ENCODE data around the gene FOXP4. TPM values are rescaled to one million over a fixed set of nuclear protein-coding genes. Genes with fewer than 3 reads are reported as not detected.

Gene FOXP4
- total RNA-seq, 1 donor from 2014 or later = 137 TPM

DNA sequence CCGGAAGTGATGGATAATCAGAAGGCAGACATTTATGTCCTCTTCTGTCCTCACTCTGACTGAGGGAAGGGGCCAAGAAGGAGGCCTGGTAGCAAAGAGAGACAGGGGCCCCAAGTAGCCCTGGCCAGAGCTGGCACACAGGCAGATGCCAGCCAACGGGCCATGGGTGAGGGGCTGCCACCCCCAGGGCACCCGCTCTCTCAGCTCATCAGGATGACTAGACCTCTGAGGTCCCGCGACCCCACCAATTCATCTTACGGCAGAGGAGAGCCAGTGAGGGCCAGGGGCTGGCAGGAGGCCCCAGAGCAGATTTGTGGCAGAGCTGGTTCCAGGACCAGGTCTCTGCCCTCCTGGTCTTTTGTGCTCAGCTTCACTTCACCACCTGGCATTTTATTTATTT lies 49.0 kb downstream of the FOXP4 start:
- Mint-ChIP-seq H3K9me3 (ENCODE audit: low read depth) (no peaks in the 10 kb centered on the region), H3K36me3 (ENCODE audit: insufficient read depth) (peaks cover 31% of the 10 kb centered on the region), H3K4me1 (ENCODE audit: low read depth) (peaks cover 5% of the 10 kb centered on the region), H3K27me3 (no peaks in the 10 kb centered on the region), H3K27ac (no peak overlapping the region), H3K4me3 (ENCODE audit: low read depth) (no peak overlapping the region)
- DNase-seq (ENCODE audit: low spot score, unreplicated experiment) = no peak
- TF ChIP-seq, protein P1, sequence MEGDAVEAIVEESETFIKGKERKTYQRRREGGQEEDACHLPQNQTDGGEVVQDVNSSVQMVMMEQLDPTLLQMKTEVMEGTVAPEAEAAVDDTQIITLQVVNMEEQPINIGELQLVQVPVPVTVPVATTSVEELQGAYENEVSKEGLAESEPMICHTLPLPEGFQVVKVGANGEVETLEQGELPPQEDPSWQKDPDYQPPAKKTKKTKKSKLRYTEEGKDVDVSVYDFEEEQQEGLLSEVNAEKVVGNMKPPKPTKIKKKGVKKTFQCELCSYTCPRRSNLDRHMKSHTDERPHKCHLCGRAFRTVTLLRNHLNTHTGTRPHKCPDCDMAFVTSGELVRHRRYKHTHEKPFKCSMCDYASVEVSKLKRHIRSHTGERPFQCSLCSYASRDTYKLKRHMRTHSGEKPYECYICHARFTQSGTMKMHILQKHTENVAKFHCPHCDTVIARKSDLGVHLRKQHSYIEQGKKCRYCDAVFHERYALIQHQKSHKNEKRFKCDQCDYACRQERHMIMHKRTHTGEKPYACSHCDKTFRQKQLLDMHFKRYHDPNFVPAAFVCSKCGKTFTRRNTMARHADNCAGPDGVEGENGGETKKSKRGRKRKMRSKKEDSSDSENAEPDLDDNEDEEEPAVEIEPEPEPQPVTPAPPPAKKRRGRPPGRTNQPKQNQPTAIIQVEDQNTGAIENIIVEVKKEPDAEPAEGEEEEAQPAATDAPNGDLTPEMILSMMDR (IDR thresholded peaks at IDR 0.05; ENCODE audit: unreplicated experiment) = no peak

DNA sequence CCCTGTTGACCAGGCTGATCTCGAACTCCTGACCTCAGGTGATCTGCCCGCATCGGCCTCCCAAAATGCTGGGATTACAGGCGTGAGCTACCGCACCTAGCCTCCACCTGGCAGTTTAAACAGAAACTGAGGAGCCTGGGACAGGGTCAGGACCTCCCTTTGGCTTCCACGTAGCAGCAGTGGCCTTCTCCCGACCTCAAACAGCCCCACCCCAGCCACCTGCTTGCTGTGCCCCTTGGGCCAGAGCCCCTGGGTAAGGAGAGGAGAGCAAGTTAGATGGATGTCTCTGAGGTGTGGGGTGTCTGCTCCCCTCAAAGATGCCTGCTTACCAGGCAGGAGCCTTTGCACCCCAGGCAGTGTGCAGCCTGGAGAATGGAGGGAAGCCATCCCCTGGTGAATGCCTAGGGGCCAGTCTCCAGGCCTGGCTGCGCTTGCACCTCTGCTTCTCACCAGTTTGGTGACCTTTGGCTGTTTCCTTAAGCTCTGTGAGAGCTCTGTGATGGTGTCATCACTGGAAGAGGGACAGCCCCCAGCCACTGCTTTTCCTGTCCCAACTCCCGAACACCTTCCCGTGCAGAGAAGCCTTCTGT lies 50.0 kb downstream of the FOXP4 start:
- peaks cover 27% of the 10 kb centered on the region for H3K36me3 Mint-ChIP-seq (ENCODE audit: insufficient read depth)
- TF ChIP-seq, protein P1 (IDR thresholded peaks at IDR 0.05; ENCODE audit: unreplicated experiment) = no peak
- H3K4me1 Mint-ChIP-seq (ENCODE audit: low read depth) = peaks cover 4% of the 10 kb centered on the region
- H3K9me3 Mint-ChIP-seq (ENCODE audit: low read depth) = no peaks in the 10 kb centered on the region
- H3K27me3 Mint-ChIP-seq = no peaks in the 10 kb centered on the region
- H3K27ac Mint-ChIP-seq = peak overlapping the region; percentile 57
- H3K4me3 Mint-ChIP-seq (ENCODE audit: low read depth) = no peak overlapping the region
- no peak for DNase-seq (ENCODE audit: low spot score, unreplicated experiment)

DNA sequence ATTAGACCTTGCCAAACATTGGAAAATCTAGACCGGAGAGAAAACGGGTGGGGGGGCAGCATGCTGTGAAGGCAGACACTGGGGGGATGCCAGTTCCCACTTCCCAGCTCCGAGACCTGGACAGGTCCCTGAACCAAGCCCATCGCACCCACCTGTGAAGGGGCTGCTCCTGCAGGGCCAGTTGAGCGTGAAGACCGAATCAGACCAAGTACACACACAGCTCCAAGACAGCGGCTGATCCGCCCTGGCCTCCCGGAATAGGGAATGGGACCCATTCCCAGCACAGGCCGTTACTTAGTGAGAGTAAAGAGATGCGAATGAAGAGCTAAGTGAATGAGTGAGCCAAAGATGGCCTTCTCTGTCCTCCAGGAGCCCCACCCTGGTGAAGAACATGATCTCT lies 50.6 kb downstream of the FOXP4 start:
- no peaks in the 10 kb centered on the region for H3K27me3 Mint-ChIP-seq
- no peak overlapping the region for H3K4me3 Mint-ChIP-seq (ENCODE audit: low read depth)
- no peaks in the 10 kb centered on the region for H3K9me3 Mint-ChIP-seq (ENCODE audit: low read depth)
- TF ChIP-seq, protein P1 (IDR thresholded peaks at IDR 0.05; ENCODE audit: unreplicated experiment) = no peak
- DNase-seq (ENCODE audit: low spot score, unreplicated experiment) = no peak
- peaks cover 24% of the 10 kb centered on the region for H3K36me3 Mint-ChIP-seq (ENCODE audit: insufficient read depth)
- H3K4me1 Mint-ChIP-seq (ENCODE audit: low read depth) = peaks cover under 1% of the 10 kb centered on the region
- peak overlapping the region; percentile 57 for H3K27ac Mint-ChIP-seq

DNA sequence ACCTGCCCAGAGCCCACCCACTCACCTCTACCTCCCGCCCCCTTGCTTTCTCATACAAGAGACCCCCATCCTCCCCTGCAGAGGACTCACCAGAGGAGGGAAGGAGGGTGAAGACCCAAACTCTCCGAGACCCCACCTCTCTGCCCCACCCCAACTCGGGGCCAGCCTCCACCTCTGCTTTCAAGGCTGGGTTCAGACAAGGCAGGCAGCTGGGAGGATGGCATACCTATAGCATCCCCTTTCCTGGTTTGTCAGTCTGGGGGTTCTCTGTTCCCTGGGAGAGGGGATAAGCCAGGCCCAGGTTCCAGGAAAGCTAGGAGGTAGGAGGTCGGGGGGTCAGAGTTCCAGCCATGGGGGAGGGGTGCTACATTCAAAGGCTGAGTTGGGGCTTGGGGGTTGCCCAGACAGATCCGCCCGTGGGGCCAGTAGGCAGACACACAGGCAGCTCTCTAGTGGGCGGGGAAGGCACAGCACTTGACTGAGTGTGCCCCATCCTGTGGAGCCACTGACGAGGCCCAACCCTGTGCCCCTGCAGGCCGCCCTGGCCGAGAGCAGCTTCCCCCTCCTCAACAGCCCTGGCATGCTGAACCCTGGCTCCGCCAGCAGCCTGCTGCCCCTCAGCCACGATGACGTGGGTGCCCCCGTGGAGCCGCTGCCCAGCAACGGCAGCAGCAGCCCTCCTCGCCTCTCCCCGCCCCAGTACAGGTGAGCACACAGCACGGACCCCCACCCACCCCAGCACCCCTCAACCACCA lies 51.2 kb downstream of the FOXP4 start:
- Mint-ChIP-seq H3K36me3 (ENCODE audit: insufficient read depth) (peaks cover 23% of the 10 kb centered on the region), H3K9me3 (ENCODE audit: low read depth) (no peaks in the 10 kb centered on the region), H3K27ac (no peak overlapping the region), H3K27me3 (no peaks in the 10 kb centered on the region), H3K4me3 (ENCODE audit: low read depth) (no peak overlapping the region), H3K4me1 (ENCODE audit: low read depth) (peaks cover 3% of the 10 kb centered on the region)
- DNase-seq (ENCODE audit: low spot score, unreplicated experiment) = no peak
- TF ChIP-seq, protein P1 (IDR thresholded peaks at IDR 0.05; ENCODE audit: unreplicated experiment) = no peak

DNA sequence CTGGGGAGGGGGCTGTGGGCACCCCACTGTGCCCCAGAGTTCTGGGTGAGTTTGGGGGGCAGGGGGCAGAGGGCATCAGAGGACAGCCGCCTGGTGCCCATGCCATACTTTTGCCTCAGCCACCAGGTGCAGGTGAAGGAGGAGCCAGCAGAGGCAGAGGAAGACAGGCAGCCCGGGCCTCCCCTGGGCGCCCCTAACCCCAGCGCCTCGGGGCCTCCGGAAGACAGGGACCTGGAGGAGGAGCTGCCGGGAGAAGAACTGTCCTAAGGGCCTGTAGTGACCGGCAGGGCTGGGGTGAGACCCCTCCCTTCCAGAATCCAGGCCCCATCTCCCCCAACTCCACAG lies 52.5 kb downstream of the FOXP4 start:
- Mint-ChIP-seq H3K27ac (no peak overlapping the region), H3K9me3 (ENCODE audit: low read depth) (no peaks in the 10 kb centered on the region), H3K27me3 (no peaks in the 10 kb centered on the region), H3K4me1 (ENCODE audit: low read depth) (peaks cover 7% of the 10 kb centered on the region), H3K36me3 (ENCODE audit: insufficient read depth) (peaks cover 16% of the 10 kb centered on the region), H3K4me3 (ENCODE audit: low read depth) (no peak overlapping the region)
- TF ChIP-seq, protein P1 (IDR thresholded peaks at IDR 0.05; ENCODE audit: unreplicated experiment) = no peak
- DNase-seq (ENCODE audit: low spot score, unreplicated experiment) = no peak
